MV-4-11 (cell line): ENCODE results near the gene HCRTR2.
"Not testable (repeated sequence)": the region's sequence is repeated elsewhere in the genome, so short reads cannot be mapped to it uniquely, and the experiment has no call there.

Source experiments
- DNase-seq: peaks from one replicate; lab custom pipeline; 2025; lab: John Stamatoyannopoulos, UW

HCRTR2 gene

DNA sequence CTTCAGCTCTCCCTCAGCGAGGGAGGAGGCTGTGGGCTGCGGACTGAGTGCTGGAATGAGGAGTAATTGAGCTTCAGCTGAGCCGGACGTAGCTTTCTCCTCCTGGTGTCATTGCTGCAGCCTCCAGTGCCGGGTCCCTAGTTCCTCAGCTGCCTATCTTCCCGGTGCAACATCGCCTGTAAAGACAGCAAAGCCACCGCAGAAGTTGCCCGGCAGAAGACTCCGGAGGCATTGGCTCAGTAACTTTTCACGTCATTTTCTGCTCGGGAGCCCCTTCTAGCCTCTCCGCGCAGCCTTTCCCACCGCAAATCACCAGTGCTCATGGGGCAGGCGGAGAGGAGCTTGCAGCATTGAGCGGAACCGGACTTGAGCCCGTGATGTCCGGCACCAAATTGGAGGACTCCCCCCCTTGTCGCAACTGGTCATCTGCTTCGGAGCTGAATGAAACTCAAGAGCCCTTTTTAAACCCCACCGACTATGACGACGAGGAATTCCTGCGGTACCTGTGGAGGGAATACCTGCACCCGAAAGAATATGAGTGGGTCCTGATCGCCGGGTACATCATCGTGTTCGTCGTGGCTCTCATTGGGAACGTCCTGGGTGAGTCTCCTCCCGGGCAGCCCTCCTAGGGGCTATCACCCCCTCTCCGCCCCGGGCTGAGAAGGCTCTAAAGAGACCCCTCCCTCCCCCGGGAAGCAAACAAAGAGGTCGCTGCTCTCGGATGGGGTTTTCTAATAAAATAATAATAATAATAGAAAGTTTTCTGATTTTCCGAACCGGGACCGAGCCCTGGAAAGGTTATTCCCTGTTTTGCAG, at the start of gene HCRTR2:
Gene HCRTR2 (plus strand): TSS at position 305 of the 816 bp plus-strand sequence. CDS start 73 bp downstream, at position 378.
- no peak for DNase-seq

DNA sequence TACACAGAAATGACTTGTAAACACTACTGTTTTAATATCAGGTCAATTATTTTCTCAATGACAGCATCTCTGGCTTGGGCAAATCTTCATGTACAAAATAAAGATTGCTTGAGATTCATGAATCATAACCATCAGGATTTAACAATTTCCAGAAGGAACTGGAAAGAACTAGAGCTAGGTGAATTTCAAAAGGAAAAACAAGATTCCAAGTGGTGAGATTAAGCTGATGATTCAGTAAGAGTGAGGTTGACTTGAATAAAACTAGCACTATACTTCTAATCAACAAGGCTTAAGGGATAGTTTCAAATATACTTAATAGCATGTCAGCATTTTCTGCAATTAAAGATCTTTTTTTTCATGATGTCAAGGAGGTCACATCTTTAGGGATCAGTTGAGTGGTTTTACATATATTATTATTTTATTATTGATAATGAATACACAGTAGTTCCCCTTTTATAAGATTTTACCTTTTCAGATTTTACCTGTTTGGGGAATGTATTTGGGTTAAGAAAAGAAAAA, 43.5 kb upstream of the HCRTR2 start:
- no peak for DNase-seq

DNA sequence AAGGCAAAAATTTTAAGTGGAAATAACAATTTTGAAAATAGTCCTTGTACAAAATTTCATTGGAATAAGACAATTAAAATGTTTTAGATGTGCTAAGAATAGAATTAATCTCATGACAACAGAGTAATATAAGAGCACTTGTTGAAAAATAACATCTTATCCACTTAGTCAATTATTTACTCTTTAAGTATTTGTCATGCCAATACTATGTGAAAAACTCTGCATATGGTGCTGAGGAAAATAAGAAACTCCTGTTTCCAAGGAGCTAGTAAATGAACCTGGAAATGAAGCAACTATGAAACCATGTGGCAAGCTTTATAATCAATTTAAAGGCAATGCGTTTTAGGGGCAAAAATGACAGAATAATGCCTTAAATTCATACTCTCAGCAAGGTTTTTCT, 42.7 kb upstream of the HCRTR2 start:
- no peak for DNase-seq

DNA sequence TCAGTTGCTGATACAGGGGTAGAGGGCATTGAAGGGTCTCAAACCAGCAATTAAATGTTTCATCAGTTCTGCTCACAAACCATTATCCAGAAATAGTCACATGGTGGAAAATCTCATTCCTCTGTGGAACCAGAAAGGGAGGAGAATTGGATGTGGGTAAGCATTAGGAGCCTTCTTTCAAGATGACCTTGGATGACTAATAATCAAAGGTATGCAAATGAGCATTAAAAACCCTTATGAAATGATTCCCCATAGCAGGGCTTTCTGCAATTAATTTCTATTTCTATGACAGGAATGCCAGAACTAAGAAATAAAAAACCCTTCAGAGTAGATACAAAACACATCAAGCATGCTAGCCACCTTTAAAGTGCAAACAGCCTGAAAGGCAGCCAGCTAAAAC, 37.4 kb upstream of the HCRTR2 start:
- DNase-seq, result no peak

DNA sequence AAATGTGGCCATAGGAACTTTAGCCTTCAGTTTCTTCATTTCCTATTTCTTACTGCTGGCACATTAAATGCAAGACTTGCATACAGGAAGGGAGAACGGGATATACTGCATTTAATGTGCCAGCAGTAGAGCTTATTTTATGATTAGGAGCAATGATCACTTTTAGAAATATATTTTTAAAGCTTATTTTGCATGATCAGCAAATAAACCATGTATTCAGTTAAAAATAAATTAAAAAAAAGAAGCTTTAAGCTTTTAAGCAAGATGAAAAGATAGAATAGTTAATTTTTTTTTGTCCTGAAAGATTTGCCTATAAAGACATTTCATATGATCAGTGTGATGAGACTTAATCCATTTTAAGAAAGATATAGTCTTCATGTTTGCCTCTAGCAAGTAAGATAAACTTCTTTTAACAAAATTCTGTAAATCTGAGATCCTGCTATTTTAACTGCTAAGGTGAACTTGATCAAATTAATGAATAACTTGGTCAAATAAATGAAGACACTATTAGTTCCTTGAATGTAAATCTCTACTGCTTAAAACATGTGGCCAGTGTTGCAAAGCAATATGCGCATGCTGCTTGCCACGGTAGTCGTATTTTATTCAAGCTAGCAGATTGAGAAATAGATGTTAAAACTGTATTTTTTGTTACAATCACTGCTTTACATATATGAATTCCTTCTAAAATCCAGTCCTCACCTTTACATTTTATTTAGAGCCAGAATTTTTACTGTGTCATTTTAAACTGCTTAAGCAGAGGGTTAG, 36.2 kb upstream of the HCRTR2 start:
- no peak for DNase-seq

DNA sequence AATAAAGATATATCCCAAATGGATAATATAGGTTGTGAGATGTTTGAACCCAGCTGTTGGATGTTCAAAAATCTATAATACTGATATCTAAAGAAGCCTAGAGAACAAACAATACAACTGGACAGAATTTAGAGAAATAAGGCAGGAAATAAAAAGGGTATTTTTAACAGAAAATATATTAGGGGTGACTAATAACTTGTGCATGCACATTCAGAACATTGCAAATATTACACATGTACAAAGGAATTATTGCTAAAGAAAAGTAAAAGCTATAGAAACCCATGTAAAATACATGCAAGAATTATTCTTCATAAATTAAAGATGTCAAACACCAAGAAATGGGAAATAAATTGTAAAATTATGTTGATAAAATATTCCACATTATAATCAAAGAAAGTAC, 32.7 kb upstream of the HCRTR2 start:
- no peak for DNase-seq

DNA sequence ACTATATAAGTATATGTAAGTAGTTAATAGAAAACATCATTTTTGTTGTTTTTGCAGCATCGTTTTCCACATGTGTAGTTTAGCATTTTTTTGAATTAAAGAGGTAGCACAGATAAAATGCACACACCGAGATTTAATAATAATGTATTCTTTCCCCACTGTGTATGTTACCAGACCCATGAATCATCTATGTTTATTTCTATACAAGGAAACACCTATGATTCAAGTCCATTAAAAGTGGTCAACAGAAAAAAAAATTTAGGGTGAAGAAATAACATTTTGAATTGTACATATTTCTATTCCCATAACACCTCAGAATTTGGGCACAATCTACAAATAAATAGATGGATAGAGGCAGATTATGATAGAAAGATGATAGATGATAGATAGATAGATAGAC, 31.7 kb upstream of the HCRTR2 start:
- DNase-seq, result no peak

DNA sequence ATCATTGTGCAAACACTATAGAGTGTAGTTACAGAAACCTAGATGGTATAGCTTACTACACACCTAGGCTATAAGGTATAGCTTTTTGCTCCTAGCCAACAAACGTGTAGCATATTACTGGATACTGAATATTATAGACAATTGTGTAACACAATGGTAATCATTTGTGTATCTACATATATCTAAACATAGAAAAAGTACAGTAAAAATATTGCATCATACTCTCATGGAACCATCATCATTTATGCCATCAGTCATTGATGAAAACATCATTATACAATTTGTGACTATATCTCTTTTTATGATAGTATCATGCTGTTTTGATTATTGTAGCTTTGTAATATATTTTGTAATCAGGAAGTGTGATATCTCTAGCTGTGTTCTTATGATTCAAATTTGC, 21.0 kb upstream of the HCRTR2 start:
- no peak for DNase-seq

DNA sequence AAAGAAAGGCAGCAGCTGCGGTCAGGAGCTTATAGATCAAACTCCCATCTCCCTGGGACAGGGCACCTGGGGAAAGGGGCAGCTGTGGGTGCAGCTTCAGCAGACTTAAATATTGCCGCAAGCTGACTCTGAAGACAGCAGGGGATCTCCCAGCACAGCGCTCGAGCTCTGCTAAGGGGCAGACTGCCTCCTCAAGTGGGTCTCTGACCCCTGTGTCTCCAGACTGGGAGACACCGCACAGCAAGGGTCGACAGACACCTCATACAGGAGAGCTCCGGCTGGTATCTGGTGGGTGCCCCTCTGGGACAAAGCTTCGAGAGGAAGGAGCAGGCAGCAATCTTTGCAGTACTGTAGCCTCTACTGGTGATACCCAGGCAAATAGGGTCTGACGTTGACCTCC, 15.5 kb upstream of the HCRTR2 start:
- not testable (repeated sequence) for DNase-seq

DNA sequence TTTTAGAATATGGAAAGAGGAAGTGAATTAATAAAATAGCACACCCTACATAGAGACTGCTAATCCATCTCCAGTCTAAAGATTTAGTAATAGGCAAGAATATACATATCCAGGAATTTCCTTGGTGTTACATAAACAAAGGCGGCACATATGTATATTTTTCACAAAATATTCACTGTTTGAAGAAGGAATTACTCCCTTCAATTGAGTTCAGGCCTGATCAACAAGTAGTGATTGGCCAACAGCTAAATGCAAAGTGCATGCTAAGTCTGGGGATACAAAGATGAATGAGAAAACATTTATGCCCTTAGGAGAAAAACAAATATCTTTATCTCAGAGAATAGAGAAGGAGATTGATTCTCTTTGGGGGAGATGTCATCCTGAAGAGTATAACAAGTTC, 6.5 kb upstream of the HCRTR2 start:
- DNase-seq, result no peak

DNA sequence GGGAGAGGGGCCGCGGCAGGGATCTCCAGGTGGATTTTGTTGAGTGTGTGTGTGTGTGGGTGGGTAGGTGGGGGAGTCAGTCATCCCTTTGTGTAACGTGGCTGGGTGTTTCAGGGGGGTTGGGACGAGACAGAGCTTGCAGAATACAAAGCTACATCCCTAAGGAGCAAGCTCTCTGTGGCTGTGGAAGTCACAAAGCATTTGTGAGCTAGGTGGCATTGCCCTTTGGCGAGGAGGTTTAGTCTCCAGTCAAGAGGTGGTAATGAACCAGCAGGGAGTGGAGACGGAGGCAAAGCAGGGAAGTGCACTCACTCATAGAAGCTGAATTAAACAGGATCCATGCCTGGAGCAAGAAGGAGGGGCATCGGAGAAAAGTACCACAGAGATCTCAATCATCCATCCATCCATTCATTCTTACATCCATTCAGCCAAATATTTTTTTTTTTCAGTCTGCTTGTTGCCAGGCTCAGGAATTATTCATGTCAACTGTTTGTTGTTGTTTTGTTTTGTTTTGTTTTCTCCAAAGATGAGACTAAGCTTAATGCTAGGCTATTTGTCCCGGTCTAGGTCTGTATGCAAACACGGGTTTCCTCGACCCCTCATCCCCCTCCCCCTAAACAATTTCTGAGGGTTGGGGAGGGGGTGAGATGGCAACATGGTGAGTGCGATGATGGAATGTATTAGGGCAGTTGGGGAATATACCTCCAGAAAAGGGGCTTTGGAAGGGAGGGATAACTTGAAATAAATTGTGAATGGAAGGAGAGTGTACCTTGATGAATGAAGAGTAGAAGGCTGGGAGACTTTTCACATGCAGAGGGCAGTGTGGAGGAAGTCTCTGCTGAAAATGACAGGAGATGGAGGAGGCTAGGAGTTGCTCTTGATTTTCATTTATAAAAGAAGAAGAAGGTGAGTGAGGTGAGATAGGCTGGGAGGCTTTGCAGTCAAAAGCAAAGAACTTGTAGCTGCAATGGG, 1.0 kb downstream of the HCRTR2 start:
- DNase-seq, result no peak

DNA sequence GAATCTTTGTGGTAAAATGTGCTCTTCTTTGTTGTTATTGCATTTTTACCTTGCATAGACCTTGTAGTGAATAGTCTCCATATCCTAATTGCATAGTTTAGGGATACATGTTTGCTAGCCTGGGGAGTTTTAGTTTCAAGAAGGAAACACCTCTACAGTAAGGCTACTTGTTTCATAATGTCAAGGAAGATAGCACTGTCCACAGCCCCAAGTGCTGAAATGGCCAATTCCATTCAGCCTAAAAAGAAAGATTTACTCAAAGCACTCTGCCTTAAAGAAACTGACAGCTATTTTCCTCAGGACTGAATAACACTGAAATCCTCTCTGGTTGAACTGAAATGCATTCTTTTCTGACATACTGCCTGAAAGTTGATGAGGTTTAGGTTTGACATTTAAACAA, 2.6 kb downstream of the HCRTR2 start:
- peak; percentile 24 for DNase-seq

DNA sequence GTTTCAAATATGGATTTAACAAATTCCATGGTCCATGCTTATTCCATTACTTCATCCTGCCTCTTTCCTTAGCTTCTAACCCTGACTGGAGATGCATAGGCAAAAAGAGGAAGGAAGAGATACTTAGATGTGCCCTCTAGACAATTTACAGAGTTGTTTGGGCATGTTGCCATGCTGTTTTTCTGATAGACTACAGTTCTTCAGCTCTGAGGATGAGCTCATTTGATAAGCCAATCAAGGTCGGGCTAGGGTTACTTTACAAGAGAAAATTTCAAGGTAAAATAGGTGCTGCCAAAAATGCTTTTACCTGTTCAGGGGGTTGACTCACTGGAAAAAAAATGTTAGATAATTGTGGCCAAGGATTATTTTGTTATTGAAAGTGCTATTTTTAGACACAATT, 5.9 kb downstream of the HCRTR2 start:
- peak; percentile 43 for DNase-seq

DNA sequence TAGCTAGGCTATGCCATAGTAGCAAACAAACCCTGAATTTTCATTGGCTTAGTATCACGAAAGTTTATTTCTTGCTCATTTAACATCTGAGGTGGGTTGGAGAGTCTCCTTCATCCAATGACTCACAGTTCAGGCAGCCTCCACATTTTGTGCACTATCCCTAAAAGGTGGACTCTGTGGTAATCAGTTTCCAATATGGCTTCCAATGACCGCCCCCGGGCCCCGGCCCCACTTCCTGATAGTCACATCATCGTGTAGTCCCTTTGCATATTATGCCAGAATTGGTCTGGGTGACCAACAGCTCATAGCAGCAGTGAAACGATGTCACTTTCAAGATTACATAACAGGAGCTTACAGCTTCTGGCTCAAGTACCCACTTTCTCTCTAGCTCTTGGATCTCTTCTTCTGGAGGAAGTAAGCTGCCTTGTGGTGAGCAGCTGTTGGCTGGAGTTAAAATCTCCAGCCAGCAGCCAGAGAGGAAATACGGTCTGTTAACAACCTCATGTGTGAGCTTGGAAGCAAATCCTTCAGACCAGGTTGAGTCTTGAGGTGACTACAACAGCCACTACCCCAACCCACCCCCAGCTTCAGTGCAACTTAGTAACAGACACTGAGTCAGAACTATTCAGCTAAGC, 7.8 kb downstream of the HCRTR2 start:
- DNase-seq, result peak; percentile 96

DNA sequence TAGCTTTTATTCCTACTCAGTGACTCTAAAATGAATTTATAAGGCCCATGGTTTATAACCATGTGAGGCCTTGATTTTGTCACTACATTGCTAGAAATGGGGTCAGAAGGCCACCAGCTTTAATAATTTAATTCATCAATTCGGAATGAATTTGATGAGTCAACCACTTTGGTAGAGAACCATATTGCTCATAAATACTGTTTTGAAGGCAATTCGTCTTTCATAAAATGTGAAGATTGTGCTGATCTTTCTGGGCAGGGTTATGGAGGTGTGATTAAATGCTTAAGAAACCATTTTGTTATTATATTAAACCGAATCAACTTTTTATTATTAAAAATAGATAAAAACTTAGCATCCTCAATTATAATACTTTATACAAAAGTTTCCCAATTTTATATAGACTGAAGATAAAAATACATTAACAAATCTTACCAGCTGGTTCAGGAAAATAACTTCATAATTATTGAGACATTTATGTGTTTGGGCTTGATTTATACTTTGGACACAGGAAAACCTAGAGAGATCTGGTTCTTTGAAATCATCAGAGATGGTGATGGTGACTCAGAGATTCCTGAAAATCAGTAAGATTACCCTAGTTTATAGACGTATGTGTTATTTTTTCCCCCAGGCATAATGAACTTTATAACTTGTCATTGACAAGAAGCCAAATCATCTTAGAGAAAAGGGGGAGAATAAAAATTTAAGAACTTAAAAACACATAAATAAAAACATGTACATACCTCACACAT, 10.6 kb downstream of the HCRTR2 start:
- DNase-seq, result no peak

DNA sequence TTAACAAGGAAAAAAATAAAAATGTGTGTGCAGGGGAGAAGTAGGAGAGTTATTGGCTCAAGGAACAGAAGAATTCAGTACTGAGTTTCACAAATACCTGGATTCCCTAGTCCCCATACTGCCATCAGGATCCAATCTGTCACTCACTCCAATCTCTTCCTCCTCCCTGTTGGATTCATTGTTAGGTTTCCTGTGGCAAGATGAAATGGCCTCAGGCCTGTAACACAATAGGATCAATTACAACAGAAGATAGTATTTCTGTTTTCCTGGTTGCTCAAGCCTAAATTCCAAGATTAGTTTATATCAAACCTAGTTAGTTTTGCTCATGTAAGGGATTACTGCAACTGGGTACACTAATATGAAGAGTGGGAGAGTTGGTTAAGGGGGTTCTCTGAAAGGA, 24.4 kb downstream of the HCRTR2 start:
- no peak for DNase-seq

DNA sequence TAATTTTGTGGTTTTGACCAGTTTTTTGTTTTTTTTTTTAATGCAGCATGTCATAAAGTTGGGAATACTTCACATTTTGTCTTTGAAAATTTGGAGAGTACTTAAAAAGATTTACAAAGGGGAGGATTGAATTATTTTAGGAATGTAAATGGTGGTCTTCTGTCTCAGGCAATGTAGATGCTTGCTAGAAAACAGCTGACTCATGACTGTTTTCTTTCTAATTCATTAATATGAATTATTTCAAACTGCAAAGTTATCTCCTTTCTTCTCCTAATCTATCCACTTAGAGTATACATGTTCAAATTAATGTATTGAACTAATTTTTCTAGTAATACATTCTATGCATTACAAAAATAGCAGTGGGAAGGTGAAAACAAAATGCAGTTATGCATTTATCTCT, 24.9 kb downstream of the HCRTR2 start:
- no peak for DNase-seq

DNA sequence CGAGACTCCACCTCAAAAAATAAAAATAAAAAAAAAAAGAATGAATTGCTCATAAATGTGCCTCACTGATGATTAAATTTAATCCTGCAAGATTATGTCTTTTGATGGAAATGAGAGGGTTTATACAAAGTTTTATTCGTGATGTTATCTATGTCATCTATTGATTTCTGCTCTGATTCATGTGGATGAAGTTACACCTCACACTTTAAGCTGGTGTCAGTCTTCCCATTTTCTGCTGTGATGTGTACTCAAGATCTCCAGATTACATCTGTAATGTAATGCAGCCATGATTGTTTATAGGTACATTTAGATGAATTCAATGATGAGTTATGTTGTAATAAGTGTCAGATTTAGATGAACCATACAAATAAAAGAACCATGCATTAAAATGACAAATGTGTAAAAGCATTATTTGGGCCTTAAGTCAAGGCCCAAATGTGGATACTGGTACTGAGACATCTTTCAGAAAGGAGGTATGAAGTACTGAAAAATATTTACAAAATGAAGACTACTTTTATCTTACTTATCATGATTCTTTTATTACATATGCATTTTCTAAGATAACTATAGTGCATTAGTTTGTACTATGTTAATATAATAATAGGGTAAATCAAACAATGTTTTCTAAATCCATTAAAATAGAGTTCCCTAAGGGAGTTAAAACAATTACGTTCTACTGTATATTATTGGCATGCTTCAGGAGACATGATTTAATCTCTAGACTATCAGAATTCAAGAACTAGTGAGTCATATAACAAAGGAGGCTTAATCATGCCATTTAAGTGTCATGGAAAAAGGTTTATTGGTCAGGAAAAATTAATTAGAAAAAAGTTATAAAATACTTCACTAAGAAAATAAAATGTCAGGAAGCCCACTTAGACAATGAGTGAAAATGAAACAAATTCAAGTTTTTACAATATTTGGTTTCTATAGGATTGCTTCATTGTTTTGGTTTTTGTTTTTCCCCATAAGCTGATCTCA, 34.5 kb downstream of the HCRTR2 start:
- DNase-seq, result no peak

DNA sequence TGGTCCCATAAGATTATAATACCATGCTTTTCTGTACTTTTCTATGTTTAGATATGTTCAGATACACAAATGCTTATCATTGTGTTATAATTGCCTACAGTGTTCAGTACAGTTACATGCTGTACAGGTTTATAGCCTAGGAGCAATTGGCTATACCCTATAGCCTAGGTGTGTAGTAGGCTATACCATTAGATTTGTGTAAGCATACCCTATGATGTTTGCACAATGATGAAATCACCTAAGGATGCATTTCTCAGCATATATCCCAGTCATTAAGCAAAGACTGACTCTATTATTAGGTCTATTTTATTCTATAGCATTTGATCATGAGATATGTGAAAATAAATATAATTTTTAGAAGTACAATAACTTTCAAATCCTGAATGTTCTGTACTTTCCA, 36.6 kb downstream of the HCRTR2 start:
- DNase-seq, result no peak

DNA sequence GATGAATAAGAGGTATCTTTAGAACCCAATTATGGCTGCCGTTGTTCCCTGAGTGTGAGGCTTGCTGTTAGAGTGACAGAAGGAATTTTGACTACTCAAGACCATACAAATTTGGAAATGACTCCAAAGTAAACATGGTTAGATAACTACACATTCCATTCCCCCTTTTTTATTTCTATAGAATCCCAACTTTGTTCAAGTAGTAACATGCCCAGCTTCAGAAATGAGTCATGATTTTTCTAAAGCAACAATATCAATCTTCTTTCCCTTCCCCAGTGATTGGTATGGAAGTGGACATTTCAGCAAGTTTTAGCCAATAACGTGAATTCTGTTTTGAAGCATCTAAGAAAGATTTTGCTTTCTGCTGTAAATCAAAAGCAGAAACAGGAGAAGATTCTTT, 37.8 kb downstream of the HCRTR2 start:
- DNase-seq, result no peak
